ENCODE results near the gene SLC25A21. TPM values are rescaled to one million over a fixed set of nuclear protein-coding genes. Genes with fewer than 3 reads are reported as not detected.
"Not testable (repeated sequence)": the region's sequence is repeated elsewhere in the genome, so short reads cannot be mapped to it uniquely, and the experiment has no call there.

The SLC25A21 gene
- total RNA-seq, 4 donors from 2014 or later, result 0.82 to 11.1 TPM; not detected in 2

DNA sequence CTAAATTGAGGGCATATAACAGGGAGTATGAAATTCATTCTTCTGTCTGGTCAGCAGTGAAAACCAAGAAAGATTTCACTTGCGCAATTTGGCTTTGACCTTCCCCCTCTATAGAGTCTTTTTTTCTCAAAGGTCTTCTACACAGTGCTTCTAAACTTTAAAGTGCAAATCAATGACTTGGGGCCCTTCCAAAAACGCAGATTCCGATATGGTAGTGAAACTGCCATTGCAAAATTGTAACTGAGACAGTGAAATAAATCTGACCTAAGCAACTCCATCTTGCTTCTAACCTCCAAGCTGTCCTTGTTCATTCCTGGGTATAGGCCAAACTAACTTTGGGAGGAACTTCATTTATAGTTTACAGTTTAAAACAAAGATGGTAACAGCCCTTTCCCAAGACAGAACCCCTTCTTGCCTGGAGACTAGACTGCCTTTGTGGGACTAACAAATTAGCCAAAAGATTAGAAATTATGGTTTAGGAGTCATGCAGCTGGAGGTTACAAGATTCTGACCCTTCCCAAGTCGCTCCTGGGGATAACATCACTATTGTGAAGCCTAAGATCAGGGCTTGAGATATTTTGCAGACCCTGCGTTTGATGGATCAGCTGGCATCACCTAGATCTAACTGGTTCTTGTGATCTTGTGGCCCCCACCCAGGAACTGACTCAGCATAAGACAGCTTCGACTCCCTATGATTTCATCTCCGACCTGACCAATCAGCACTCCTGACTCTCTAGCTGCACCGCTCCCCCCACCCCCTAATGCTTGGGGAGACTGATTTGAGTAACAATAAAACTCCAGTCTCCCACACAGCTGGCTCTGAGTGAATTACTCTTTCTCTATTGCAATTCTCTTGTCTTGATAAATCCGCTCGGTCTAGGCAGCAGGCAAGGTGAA lies 5.0 kb downstream of the SLC25A21 start:
- no peak overlapping the region for H3K4me3 ChIP-seq
- TF ChIP-seq, protein P1, sequence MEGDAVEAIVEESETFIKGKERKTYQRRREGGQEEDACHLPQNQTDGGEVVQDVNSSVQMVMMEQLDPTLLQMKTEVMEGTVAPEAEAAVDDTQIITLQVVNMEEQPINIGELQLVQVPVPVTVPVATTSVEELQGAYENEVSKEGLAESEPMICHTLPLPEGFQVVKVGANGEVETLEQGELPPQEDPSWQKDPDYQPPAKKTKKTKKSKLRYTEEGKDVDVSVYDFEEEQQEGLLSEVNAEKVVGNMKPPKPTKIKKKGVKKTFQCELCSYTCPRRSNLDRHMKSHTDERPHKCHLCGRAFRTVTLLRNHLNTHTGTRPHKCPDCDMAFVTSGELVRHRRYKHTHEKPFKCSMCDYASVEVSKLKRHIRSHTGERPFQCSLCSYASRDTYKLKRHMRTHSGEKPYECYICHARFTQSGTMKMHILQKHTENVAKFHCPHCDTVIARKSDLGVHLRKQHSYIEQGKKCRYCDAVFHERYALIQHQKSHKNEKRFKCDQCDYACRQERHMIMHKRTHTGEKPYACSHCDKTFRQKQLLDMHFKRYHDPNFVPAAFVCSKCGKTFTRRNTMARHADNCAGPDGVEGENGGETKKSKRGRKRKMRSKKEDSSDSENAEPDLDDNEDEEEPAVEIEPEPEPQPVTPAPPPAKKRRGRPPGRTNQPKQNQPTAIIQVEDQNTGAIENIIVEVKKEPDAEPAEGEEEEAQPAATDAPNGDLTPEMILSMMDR (IDR thresholded peaks at IDR 0.05), result no peak
- TF ChIP-seq POLR2A (IDR thresholded peaks at IDR 0.05) (no peak), POLR2AphosphoS5 (IDR thresholded peaks at IDR 0.05) (no peak), EP300 (IDR thresholded peaks at IDR 0.05; ENCODE audit: low read depth) (no peak)
- no peaks in the 10 kb centered on the region for H3K36me3 ChIP-seq
- WGBS, 2 donors (ENCODE audit: low coverage in 1 of 2), result 86 to 91% methylated on average over 5 to 10 of the region's 10 CpGs
- intact Hi-C loops (cut with DNase I; ENCODE audit: low total_unique reads) (no loop called here), in situ Hi-C loops (cut with MboI; ENCODE audit: low pct_ligation_motif_present in 1 of 4, low pct_unique_long_range_greater_than_20kb in 1 of 4, low sequenced_read_pairs in 3 of 4) (loop anchor here in 1 of 4 donors (25.0 kb wide), 1 partner anchor 505 kb away; the partner anchor contains the start of gene PAX9)
- H3K4me1 ChIP-seq, result no peaks in the 10 kb centered on the region
- H3K9me3 ChIP-seq, result no peaks in the 10 kb centered on the region
- DNase-seq, result no peak
- no peak overlapping the region for H3K27ac ChIP-seq
- H3K27me3 ChIP-seq, result no peaks in the 10 kb centered on the region

DNA sequence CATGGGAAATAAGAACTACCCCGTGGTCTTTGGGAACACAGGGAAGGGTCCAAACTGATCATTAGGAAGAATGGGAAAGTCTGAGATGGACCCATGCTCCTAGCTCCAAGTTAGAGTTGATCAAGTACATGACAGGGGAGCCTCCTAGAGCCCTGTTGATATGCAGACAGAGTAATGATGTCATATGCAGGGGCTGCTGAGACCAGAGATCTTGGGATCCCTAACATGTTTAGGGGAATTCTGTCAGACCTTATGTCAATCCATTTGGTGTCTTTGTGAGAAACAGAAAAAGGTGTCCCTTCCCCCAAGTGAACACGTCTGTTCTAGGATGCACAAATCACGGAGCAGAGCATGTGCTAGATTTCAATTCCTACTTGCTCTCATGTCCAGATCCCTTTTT lies 6.6 kb downstream of the SLC25A21 start:
- WGBS, 2 donors (ENCODE audit: low coverage in 1 of 2), result 57 to 68% methylated on average over 1 to 3 of the region's 3 CpGs
- no peak for TF ChIP-seq POLR2AphosphoS5 (IDR thresholded peaks at IDR 0.05)
- no peak for TF ChIP-seq POLR2A (IDR thresholded peaks at IDR 0.05)
- no peak for TF ChIP-seq EP300 (IDR thresholded peaks at IDR 0.05; ENCODE audit: low read depth)
- TF ChIP-seq, protein P1 (IDR thresholded peaks at IDR 0.05), result no peak
- Histone ChIP-seq H3K4me1 (no peaks in the 10 kb centered on the region), H3K4me3 (no peak overlapping the region), H3K9me3 (no peaks in the 10 kb centered on the region), H3K36me3 (no peaks in the 10 kb centered on the region), H3K27ac (no peak overlapping the region), H3K27me3 (no peaks in the 10 kb centered on the region)
- in situ Hi-C loops (cut with MboI; ENCODE audit: low pct_ligation_motif_present in 1 of 4, low pct_unique_long_range_greater_than_20kb in 1 of 4, low sequenced_read_pairs in 3 of 4) (loop anchor here in 1 of 4 donors (25.0 kb wide), 1 partner anchor 503 kb away; the partner anchor contains the start of gene PAX9), intact Hi-C loops (cut with DNase I; ENCODE audit: low total_unique reads) (no loop called here)
- no peak for DNase-seq

DNA sequence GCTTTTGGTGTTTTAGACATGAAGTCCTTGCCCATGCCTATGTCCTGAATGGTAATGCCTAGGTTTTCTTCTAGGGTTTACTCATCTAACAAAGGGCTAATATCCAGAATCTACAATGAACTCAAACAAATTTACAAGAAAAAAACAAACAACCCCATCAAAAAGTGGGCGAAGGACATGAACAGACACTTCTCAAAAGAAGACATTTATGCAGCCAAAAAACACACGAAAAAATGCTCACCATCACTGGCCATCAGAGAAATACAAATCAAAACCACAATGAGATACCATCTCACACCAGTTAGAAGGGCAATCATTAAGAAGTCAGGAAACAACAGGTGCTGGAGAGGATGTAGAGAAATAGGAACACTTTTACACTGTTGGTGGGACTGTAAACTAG lies 10.1 kb downstream of the SLC25A21 start:
- WGBS, 2 donors (ENCODE audit: low coverage in 1 of 2), result 85% methylated on average over 2 of the region's 2 CpGs; no CpG with 5 or more reads in 1 of the 2 donors
- H3K36me3 ChIP-seq; H3K4me3 ChIP-seq; H3K27me3 ChIP-seq; intact Hi-C loops (cut with DNase I; ENCODE audit: low total_unique reads); H3K9me3 ChIP-seq; H3K27ac ChIP-seq; DNase-seq; H3K4me1 ChIP-seq: not testable (repeated sequence)
- in situ Hi-C loops (cut with MboI; ENCODE audit: low pct_ligation_motif_present in 1 of 4, low pct_unique_long_range_greater_than_20kb in 1 of 4, low sequenced_read_pairs in 3 of 4), result loop anchor here in 1 of 4 donors (25.0 kb wide), 1 partner anchor 500 kb away; the partner anchor contains the start of gene PAX9

DNA sequence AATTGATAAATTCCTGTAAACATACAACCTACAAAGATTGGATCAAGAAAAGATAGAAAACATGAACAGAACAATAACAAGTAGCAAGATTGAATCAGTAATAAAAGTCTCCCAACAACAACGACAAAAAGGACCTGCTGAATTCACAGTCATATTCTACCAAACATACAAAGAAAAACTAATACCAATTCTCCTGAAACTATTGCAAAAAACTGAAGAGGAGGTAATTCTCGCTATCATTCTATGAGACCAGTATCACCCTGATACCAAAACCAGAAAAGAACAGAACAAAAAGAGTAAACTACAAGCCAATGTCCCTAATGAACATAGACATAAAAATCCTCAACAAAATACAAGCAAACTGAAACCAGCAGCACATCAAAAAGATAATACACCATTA lies 14.4 kb downstream of the SLC25A21 start:
- intact Hi-C loops (cut with DNase I; ENCODE audit: low total_unique reads), result no loop called here
- TF ChIP-seq POLR2AphosphoS5 (IDR thresholded peaks at IDR 0.05), result no peak
- TF ChIP-seq EP300 (IDR thresholded peaks at IDR 0.05; ENCODE audit: low read depth), result no peak
- TF ChIP-seq, protein P1 (IDR thresholded peaks at IDR 0.05), result no peak
- TF ChIP-seq POLR2A (IDR thresholded peaks at IDR 0.05), result no peak
- WGBS, 2 donors (ENCODE audit: low coverage in 1 of 2), result 85 to 95% methylated on average over 2 of the region's 2 CpGs
- Histone ChIP-seq H3K36me3 (no peaks in the 10 kb centered on the region), H3K9me3 (peaks cover 0 to 3% of the 10 kb centered on the region in 2 donors), H3K4me1 (no peaks in the 10 kb centered on the region), H3K4me3 (no peak overlapping the region), H3K27ac (no peak overlapping the region), H3K27me3 (no peaks in the 10 kb centered on the region)
- no peak for DNase-seq
- in situ Hi-C loops (cut with MboI; ENCODE audit: low pct_ligation_motif_present in 1 of 4, low pct_unique_long_range_greater_than_20kb in 1 of 4, low sequenced_read_pairs in 3 of 4), result loop anchor here in 1 of 4 donors (25.0 kb wide), 1 partner anchor 496 kb away; the partner anchor contains the start of gene PAX9
